GM10266 (cell line): Measurements from ENCODE around the gene B3GNT8.

Experiments used
- DNase-seq: peaks from one replicate; pipeline ENCODE4 v3.0.0; 2012; ENCODE audit errors: extremely low spot score
- TF ChIP-seq, protein P1 (sequence below): IDR thresholded peaks from 2 replicates; pipeline ENCODE4 v1.5.1; 2012; ENCODE audit warnings: mild to moderate bottlenecking, low read depth; ENCODE audit not compliant: control insufficient read depth, insufficient read depth; ENCODE audit errors: missing control alignments

The B3GNT8 gene

DNA sequence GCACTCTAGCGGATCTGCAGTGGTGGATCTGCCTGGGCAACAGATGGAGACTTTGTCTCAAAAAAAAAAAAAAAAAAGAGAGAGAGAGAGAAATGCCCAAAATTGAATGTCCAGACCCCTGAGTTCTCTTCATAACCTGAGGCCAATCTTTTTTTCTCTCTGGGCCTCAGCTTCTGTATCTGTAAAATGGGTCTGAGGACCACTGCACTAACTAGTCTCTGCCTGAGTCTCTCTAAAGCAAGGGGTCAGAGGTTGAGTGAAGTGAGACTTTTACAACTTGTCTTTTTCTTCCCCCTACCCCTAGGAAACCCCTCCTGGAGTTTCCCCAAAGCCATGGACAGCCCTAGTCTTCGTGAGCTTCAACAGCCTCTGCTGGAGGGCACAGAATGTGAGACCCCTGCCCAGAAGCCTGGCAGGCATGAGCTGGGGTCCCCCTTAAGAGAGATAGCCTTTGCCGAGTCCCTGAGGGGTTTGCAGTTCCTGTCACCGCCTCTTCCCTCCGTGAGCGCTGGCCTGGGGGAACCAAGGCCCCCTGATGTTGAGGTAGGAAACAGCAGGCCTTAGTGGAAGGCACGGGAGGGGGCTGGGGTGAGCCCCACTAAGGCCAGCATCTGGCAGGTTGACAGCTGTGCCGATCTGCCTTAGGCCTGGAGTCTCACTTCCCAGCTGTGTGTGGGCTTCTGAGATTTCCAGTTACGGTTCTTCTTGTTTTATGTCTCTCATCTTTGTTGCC is 49.0 kb downstream of the B3GNT8 start:
- TF ChIP-seq, protein P1, sequence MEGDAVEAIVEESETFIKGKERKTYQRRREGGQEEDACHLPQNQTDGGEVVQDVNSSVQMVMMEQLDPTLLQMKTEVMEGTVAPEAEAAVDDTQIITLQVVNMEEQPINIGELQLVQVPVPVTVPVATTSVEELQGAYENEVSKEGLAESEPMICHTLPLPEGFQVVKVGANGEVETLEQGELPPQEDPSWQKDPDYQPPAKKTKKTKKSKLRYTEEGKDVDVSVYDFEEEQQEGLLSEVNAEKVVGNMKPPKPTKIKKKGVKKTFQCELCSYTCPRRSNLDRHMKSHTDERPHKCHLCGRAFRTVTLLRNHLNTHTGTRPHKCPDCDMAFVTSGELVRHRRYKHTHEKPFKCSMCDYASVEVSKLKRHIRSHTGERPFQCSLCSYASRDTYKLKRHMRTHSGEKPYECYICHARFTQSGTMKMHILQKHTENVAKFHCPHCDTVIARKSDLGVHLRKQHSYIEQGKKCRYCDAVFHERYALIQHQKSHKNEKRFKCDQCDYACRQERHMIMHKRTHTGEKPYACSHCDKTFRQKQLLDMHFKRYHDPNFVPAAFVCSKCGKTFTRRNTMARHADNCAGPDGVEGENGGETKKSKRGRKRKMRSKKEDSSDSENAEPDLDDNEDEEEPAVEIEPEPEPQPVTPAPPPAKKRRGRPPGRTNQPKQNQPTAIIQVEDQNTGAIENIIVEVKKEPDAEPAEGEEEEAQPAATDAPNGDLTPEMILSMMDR: peak; percentile 44
- peak; percentile 69 for DNase-seq

DNA sequence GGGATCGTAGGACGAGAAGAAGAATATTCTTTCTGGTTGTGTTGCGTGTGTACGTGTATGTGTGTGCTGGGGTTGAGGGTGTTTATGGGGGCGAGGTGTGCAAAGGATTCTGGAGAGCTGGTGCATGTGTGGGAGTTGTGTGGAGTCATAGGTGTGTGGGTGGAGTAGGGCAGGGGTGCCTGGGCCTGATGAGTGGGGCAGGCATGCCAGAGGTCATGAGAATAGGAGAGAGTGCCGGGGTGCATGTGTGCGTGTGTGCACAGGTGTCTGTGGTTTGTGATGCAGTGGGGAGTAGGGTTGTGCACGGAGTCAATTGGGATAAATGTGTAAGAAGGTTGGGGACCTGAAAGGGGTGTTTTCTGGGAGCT is 50.2 kb downstream of the B3GNT8 start:
- DNase-seq: no peak
- TF ChIP-seq, protein P1: no peak

DNA sequence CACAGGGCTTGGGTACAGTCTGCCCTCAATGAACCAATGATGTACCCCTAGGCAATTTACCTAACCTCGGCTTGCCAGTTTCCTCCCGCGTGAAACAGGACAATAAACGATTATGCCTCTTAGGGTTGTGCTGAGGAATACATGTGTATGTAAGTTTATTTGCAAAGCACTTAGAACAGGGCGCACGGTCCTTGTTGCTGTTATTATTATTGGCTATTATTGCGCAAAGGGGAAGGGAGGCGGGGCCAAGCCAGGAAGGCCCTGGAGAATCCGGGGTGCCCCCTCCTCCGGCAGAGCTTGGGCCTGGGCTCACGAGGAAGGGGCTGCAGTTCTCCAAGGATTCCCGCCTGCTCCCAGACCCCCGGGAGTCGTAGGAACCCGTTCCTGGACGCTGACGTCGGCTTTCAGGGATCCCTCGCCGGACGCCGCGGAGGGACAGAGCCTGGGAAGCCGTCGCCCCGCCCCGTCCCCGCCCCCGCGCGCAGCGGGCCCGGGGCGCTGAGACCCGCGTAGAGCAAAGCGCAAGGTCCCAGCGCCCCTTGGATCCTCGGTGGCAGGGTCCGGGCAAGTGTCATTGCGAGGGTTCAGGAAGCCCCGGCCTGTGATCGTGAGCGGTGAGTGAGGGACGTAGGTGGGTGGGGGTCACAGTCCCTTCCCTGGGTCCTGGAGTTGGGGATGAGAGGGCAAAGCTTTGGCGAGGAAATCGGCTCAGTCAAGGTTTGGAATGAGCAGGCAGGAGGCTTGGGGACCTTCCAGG is 50.8 kb downstream of the B3GNT8 start, which contains the start of gene TMEM91:
TMEM91 (plus strand) TSS at position 293 of the 757 bp plus-strand sequence. CDS start 1,777 bp downstream, outside the sequence.
- TF ChIP-seq, protein P1: no peak
- no peak for DNase-seq
